BJ (cell line): Measurements from ENCODE around the gene TRPM8. TPM values are rescaled to one million over a fixed set of nuclear protein-coding genes. Genes with fewer than 3 reads are reported as not detected.
"Not testable (repeated sequence)": the region's sequence is repeated elsewhere in the genome, so short reads cannot be mapped to it uniquely, and the experiment has no call there.

Source experiments
- CTCF ChIA-PET: fragments of 350-600 bp; formaldehyde crosslinking; extraction: SDS; loops from one replicate; lab custom pipeline; 2021; ENCODE audit warnings: antibody characterized with exemption, inconsistent platforms; lab: Yijun Ruan, JAX
- POLR2A ChIA-PET: fragments of 300-600 bp; sonication (Branson Sonifier 250); formaldehyde crosslinking; extraction: SDS; loops from one replicate; lab custom pipeline; 2021; ENCODE audit warnings: antibody characterized with exemption; lab: Charles Lee
- DNase-seq: peaks from one replicate; pipeline ENCODE4 v3.0.0-alpha.2; 2011; ENCODE audit warnings: low read depth
- H3K27me3 ChIP-seq: 2 replicates; pipeline ENCODE4 v1.6.0; 2011; ENCODE audit warnings: low read length; ENCODE audit not compliant: control insufficient read depth, insufficient read depth
- H3K36me3 ChIP-seq: 2 replicates; pipeline ENCODE4 v1.5.1; 2011; ENCODE audit warnings: low read length; ENCODE audit not compliant: control insufficient read depth, insufficient read depth
- H3K4me3 ChIP-seq: 2 replicates; pipeline ENCODE4 v1.5.1; 2011; ENCODE audit warnings: low read depth, mild to moderate bottlenecking, control low read depth, low read length
- CTCF ChIP-seq: IDR thresholded peaks from 2 replicates; pipeline ENCODE4 v1.5.1; 2011; ENCODE audit warnings: low read depth, mild to moderate bottlenecking, control low read depth, inconsistent platforms, low read length, moderate library complexity; ENCODE audit not compliant: insufficient read depth
- polyA plus RNA-seq: library from polyadenylated mRNA; depleted of rRNA; stranded (reverse); fragments of >200 nt; gene quantifications from 2 replicates; pipeline ENCODE4 v1.2.3, GENCODE V29; 2011

Gene TRPM8
- polyA plus RNA-seq, 1 experiment, result not detected

GRCh38 chr2:233892793-233893192 lies 24.4 kb upstream of the TRPM8 start:
- ChIA-PET POLR2A (no interaction called here), CTCF (no interaction called here)
- no peak for DNase-seq
- H3K4me3 ChIP-seq, result no peak overlapping the region
- no peak for TF ChIP-seq CTCF
- H3K36me3 ChIP-seq, result no peaks in the 10 kb centered on the region
- H3K27me3 ChIP-seq, result no peaks in the 10 kb centered on the region

GRCh38 chr2:233896253-233896652 lies 20.9 kb upstream of the TRPM8 start:
- CTCF ChIA-PET, H3K27me3 ChIP-seq, POLR2A ChIA-PET, DNase-seq, H3K4me3 ChIP-seq, H3K36me3 ChIP-seq: not testable (repeated sequence)

- ChIA-PET CTCF (interaction anchor here (1.3 kb wide), 1 partner anchor 21 kb away, joined by 3 read pairs; no protein-coding TSS in a partner anchor), POLR2A (no interaction called here)
- TF ChIP-seq CTCF, result no peak
- no peak for DNase-seq
- Histone ChIP-seq H3K4me3 (no peak overlapping the region), H3K36me3 (no peaks in the 10 kb centered on the region), H3K27me3 (no peaks in the 10 kb centered on the region; the same call in 1 of the 2 replicates)
Measured at GRCh38 chr2:233901367-233901766, 15.8 kb upstream of the TRPM8 start.

- H3K4me3 ChIP-seq, result no peak overlapping the region
- POLR2A ChIA-PET, result no interaction called here
- no peak for DNase-seq
- no peaks in the 10 kb centered on the region for H3K36me3 ChIP-seq
- H3K27me3 ChIP-seq, result no peaks in the 10 kb centered on the region; the same call in 1 of the 2 replicates
- no peak for TF ChIP-seq CTCF
- CTCF ChIA-PET, result interaction anchor here (1.3 kb wide), 1 partner anchor 22 kb away, joined by 3 read pairs; no protein-coding TSS in a partner anchor
Measured at GRCh38 chr2:233901884-233902283, 15.3 kb upstream of the TRPM8 start.

GRCh38 chr2:233905945-233906344 lies 11.2 kb upstream of the TRPM8 start:
- ChIA-PET POLR2A (no interaction called here), CTCF (no interaction called here)
- no peak overlapping the region for H3K4me3 ChIP-seq
- H3K27me3 ChIP-seq, result no peaks in the 10 kb centered on the region; the same call in 1 of the 2 replicates
- no peak for TF ChIP-seq CTCF
- H3K36me3 ChIP-seq, result no peaks in the 10 kb centered on the region
- no peak for DNase-seq

- ChIA-PET CTCF (no interaction called here), POLR2A (no interaction called here)
- H3K27me3 ChIP-seq, result no peaks in the 10 kb centered on the region
- TF ChIP-seq CTCF, result no peak
- H3K36me3 ChIP-seq, result no peaks in the 10 kb centered on the region
- H3K4me3 ChIP-seq, result no peak overlapping the region
- no peak for DNase-seq
Measured at GRCh38 chr2:233907627-233908026, 9.5 kb upstream of the TRPM8 start.
